Fibroblast of villous mesenchyme (primary cell): ENCODE results near the gene SMYD3. TPM values are rescaled to one million over a fixed set of nuclear protein-coding genes. Genes with fewer than 3 reads are reported as not detected.

ENCODE experiments used
- DNase-seq: peaks from one replicate; pipeline ENCODE4 v3.0.0-alpha.2; 2010; ENCODE audit warnings: low read depth
- H3K4me3 ChIP-seq: 2 replicates; pipeline ENCODE4 v1.5.1; 2011; ENCODE audit warnings: low read depth, mild to moderate bottlenecking, low read length
- CTCF ChIP-seq: IDR thresholded peaks from 2 replicates; pipeline ENCODE4 v1.5.1; 2012; ENCODE audit warnings: low read depth, mild to moderate bottlenecking, low read length; ENCODE audit not compliant: insufficient read depth
- total RNA-seq: library from RNA; depleted of rRNA; stranded (reverse); fragments of >200 nt; gene quantifications from 2 replicates; pipeline ENCODE4 v1.2.3, GENCODE V29; 2012

Gene SMYD3
- total RNA-seq, 1 donor: 35.4 TPM

- no peak for DNase-seq
- TF ChIP-seq CTCF: no peak
- no peak overlapping the region for H3K4me3 ChIP-seq
Observed at GRCh38 chr1:246212013-246212412, 295.1 kb downstream of the SMYD3 start.

GRCh38 chr1:246210756-246211155 is 296.3 kb downstream of the SMYD3 start:
- no peak overlapping the region for H3K4me3 ChIP-seq
- no peak for TF ChIP-seq CTCF
- DNase-seq: no peak

- no peak for DNase-seq
Observed at GRCh38 chr1:246208105-246208504, 299.0 kb downstream of the SMYD3 start.

GRCh38 chr1:246203180-246203579 is 303.9 kb downstream of the SMYD3 start:
- H3K4me3 ChIP-seq: no peak overlapping the region
- DNase-seq: no peak
- no peak for TF ChIP-seq CTCF

More at GRCh38 chr1:246208105-246208504, 299.0 kb downstream of the SMYD3 start:
- H3K4me3 ChIP-seq: no peak overlapping the region
- TF ChIP-seq CTCF: no peak

GRCh38 chr1:246200738-246201137 is 306.3 kb downstream of the SMYD3 start:
- DNase-seq: no peak
- no peak for TF ChIP-seq CTCF

GRCh38 chr1:246200225-246200624 is 306.9 kb downstream of the SMYD3 start:
- H3K4me3 ChIP-seq: no peak overlapping the region
- peak; percentile 20 for DNase-seq
- no peak for TF ChIP-seq CTCF

More at GRCh38 chr1:246200738-246201137, 306.3 kb downstream of the SMYD3 start:
- H3K4me3 ChIP-seq: no peak overlapping the region

- H3K4me3 ChIP-seq: no peak overlapping the region
- DNase-seq: peak; percentile 46
- TF ChIP-seq CTCF: no peak
Observed at GRCh38 chr1:246199086-246199645, 307.9 kb downstream of the SMYD3 start.
